Measurements from ENCODE around the gene EVL. TPM values are rescaled to one million over a fixed set of nuclear protein-coding genes. Genes with fewer than 3 reads are reported as not detected.

The EVL gene
- total and polyA plus RNA-seq, 10 of the 15 experiments (the other 5 are each of a cell fraction or from before 2014, with no cell fraction given): 11.9 to 341 (median 89.8) TPM

DNA sequence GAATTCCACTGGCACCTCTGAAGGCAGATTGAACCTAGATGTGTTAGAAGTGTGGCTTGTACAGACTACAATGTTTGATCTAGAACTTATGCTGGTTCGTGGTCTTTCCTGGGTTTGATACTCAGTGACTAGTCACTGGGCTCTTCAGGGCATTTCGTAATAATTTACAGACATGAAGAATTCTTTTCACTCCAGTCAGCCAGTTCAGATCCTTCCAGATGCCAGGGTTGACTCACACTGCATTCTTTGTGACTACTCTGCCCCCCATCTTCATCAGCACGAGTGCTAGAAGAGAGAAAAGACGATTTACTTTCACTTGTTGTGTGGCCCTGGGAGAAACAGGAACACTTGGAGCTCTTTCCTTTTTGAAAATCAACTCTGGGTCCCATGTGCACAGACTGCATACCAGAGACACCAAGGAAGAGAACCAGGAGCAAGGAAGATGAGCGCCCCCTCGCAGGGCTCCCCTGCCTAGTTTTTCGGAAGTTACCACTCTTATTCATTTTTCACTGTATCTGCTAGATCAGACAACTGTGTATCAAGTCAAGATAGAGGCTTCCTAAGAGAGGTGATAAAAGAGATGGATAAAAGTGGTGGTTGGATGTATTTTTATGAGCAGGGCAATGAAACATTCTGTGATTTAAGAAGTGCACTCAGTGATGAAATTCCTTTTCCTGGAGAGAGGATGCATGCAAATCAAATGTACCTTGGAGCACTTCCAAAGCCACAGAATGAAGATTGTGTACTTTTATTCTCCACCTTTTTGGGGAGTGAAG, 33.5 kb upstream of the EVL start:
- Histone ChIP-seq H3K27me3 (replicated peaks in 1 of 2; ENCODE audit: control insufficient read depth in 2 of 2, insufficient read depth in 2 of 2, low read length in 1 of 2) (no peaks in the 10 kb centered on the region), H3K27ac (ENCODE audit: control insufficient read depth, insufficient read depth) (no peak overlapping the region), H3K9ac (ENCODE audit: control insufficient read depth, insufficient read depth, low read length) (no peak overlapping the region), H3K36me3 (ENCODE audit: control insufficient read depth in 2 of 2, insufficient read depth in 2 of 2, low read length in 1 of 2) (no peaks in the 10 kb centered on the region), H2AFZ (ENCODE audit: control insufficient read depth, low read depth, low read length) (no peak overlapping the region), H3K79me2 (ENCODE audit: control insufficient read depth, insufficient read depth, low read length) (no peaks in the 10 kb centered on the region), H3K4me2 (ENCODE audit: control insufficient read depth, insufficient read depth) (no peak overlapping the region), H3K9me3 (replicated peaks; ENCODE audit: control insufficient read depth, insufficient read depth, low read length) (no peaks in the 10 kb centered on the region), H4K20me1 (ENCODE audit: control insufficient read depth, insufficient read depth) (no peaks in the 10 kb centered on the region), H3K4me3 (no peak overlapping the region), H3K4me1 (ENCODE audit: control insufficient read depth, insufficient read depth, low read length) (no peaks in the 10 kb centered on the region)
- WGBS (ENCODE audit: insufficient coverage, insufficient replicate concordance, low lambda C conversion rate, missing lambda C conversion rate): 69% methylated on average over 7 of the region's 7 CpGs
- TF ChIP-seq, protein P1, sequence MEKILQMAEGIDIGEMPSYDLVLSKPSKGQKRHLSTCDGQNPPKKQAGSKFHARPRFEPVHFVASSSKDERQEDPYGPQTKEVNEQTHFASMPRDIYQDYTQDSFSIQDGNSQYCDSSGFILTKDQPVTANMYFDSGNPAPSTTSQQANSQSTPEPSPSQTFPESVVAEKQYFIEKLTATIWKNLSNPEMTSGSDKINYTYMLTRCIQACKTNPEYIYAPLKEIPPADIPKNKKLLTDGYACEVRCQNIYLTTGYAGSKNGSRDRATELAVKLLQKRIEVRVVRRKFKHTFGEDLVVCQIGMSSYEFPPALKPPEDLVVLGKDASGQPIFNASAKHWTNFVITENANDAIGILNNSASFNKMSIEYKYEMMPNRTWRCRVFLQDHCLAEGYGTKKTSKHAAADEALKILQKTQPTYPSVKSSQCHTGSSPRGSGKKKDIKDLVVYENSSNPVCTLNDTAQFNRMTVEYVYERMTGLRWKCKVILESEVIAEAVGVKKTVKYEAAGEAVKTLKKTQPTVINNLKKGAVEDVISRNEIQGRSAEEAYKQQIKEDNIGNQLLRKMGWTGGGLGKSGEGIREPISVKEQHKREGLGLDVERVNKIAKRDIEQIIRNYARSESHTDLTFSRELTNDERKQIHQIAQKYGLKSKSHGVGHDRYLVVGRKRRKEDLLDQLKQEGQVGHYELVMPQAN (conservative IDR thresholded peaks at IDR 0.05): no peak
- TF ChIP-seq EGR1 (IDR thresholded peaks at IDR 0.05; ENCODE audit: borderline replicate concordance in 1 of 2, low read depth in 2 of 2, low read length in 2 of 2): no peak
- no peak for TF ChIP-seq STAT3 (IDR thresholded peaks at IDR 0.05; ENCODE audit: low read depth, low read length)
- no peak for TF ChIP-seq POLR2A (IDR thresholded peaks at IDR 0.05; ENCODE audit: low read depth, low read length)
- no peak for TF ChIP-seq ESRRA (IDR thresholded peaks at IDR 0.05; ENCODE audit: low read length)
- TF ChIP-seq, protein P2, sequence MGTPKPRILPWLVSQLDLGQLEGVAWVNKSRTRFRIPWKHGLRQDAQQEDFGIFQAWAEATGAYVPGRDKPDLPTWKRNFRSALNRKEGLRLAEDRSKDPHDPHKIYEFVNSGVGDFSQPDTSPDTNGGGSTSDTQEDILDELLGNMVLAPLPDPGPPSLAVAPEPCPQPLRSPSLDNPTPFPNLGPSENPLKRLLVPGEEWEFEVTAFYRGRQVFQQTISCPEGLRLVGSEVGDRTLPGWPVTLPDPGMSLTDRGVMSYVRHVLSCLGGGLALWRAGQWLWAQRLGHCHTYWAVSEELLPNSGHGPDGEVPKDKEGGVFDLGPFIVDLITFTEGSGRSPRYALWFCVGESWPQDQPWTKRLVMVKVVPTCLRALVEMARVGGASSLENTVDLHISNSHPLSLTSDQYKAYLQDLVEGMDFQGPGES (IDR thresholded peaks at IDR 0.05): no peak
- TF ChIP-seq EZH2 (IDR thresholded peaks at IDR 0.05; ENCODE audit: borderline replicate concordance, control insufficient read depth, low read depth, low read length): no peak
- TF ChIP-seq, protein P3, sequence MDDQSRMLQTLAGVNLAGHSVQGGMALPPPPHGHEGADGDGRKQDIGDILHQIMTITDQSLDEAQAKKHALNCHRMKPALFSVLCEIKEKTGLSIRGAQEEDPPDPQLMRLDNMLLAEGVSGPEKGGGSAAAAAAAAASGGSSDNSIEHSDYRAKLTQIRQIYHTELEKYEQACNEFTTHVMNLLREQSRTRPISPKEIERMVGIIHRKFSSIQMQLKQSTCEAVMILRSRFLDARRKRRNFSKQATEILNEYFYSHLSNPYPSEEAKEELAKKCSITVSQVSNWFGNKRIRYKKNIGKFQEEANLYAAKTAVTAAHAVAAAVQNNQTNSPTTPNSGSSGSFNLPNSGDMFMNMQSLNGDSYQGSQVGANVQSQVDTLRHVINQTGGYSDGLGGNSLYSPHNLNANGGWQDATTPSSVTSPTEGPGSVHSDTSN (IDR thresholded peaks at IDR 0.05; ENCODE audit: insufficient replicate concordance, low read depth, low read length): no peak
- TF ChIP-seq YBX1 (IDR thresholded peaks at IDR 0.05): no peak
- TF ChIP-seq, protein P4, sequence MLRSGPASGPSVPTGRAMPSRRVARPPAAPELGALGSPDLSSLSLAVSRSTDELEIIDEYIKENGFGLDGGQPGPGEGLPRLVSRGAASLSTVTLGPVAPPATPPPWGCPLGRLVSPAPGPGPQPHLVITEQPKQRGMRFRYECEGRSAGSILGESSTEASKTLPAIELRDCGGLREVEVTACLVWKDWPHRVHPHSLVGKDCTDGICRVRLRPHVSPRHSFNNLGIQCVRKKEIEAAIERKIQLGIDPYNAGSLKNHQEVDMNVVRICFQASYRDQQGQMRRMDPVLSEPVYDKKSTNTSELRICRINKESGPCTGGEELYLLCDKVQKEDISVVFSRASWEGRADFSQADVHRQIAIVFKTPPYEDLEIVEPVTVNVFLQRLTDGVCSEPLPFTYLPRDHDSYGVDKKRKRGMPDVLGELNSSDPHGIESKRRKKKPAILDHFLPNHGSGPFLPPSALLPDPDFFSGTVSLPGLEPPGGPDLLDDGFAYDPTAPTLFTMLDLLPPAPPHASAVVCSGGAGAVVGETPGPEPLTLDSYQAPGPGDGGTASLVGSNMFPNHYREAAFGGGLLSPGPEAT (IDR thresholded peaks at IDR 0.05; ENCODE audit: low read depth): no peak
- DNase-seq (ENCODE audit: low read depth, low spot score): no peak
- RAD21 ChIA-PET (ENCODE audit: unreplicated experiment): no interaction called here
- POLR2A ChIA-PET: interaction anchor here (1.0 kb wide), 1 partner anchor 27 kb away, joined by 3 read pairs; no protein-coding TSS in a partner anchor
- BruUV-seq (replicated peaks): no TSS peak
- ATAC-seq: no peak
- intact Hi-C loops (cut with micrococcal nuclease; ENCODE audit: unreplicated experiment): no loop called here
- CTCF ChIA-PET: interaction anchor here (0.9 kb wide), 1 partner anchor 8 kb away, joined by 3 read pairs; no protein-coding TSS in a partner anchor
- in situ Hi-C loops (cut with MboI): no loop called here
- FAIRE-seq: no peak
- SMC1A ChIA-PET (ENCODE audit: uncharacterized antibody, unreplicated experiment): interaction anchor here (1.3 to 1.6 kb wide), 2 partner anchors 13 to 30 kb away, joined by 3 read pairs; no protein-coding TSS in a partner anchor

Data from GM12878 (cell line).